B cell (primary cell): ENCODE data around the gene EFNA5. TPM values are rescaled to one million over a fixed set of nuclear protein-coding genes. Genes with fewer than 3 reads are reported as not detected.

ENCODE experiments used
- ATAC-seq: fragments of 200-7000 bp; cut with Tn5 transposase; one replicate; pipeline ENCODE4 v1.10.0; 2021; ENCODE audit warnings: low read depth, mild to moderate bottlenecking, moderate number of reproducible peaks, moderate library complexity
- CTCF ChIA-PET: fragments of 350-600 bp; sonication (Branson Sonifier 250); formaldehyde crosslinking; loops from one replicate; lab custom pipeline; 2021; ENCODE audit warnings: antibody characterized with exemption, inconsistent platforms; lab: Charles Lee
- POLR2A ChIA-PET: fragments of 350-600 bp; sonication (Branson Sonifier 250); formaldehyde crosslinking; loops from one replicate; lab custom pipeline; 2021; ENCODE audit warnings: antibody characterized with exemption; lab: Charles Lee
- DNase-seq: peaks from one replicate; pipeline ENCODE4 v3.0.0; 2013
- H2AFZ ChIP-seq: 2 replicates; pipeline ENCODE4 v1.6.1; 2012; ENCODE audit warnings: mild to moderate bottlenecking, low read depth, low read length; ENCODE audit not compliant: insufficient read depth, poor library complexity, severe bottlenecking
- H3K27ac ChIP-seq, 2 donors: 1 replicate in 1 of 2; 2 replicates in 1 of 2; pipeline ENCODE4 v1.5.1; 2012 to 2013; ENCODE audit warnings: low read length in 2 of 2, mild to moderate bottlenecking in 2 of 2, moderate library complexity in 1 of 2
- H3K27me3 ChIP-seq, 4 experiments: fragments of 200-600 bp in 1 of 4; sonication (generic) in 1 of 4; replicated peaks in 1 of 4; 1 replicate in 2 of 4; 2 replicates in 2 of 4; pipeline versions ENCODE4 v1.6.1 to v1.7.0; 2013 to 2016; ENCODE audit warnings: low read length in 3 of 4, mild to moderate bottlenecking in 2 of 4, mixed read lengths in 1 of 4, moderate library complexity in 1 of 4; ENCODE audit not compliant: insufficient read depth in 4 of 4, control insufficient read depth in 3 of 4; ENCODE audit errors: control extremely low read depth in 1 of 4
- H3K36me3 ChIP-seq, 2 experiments: replicated peaks in 1 of 2; 1 replicate in 1 of 2; 2 replicates in 1 of 2; pipeline versions ENCODE4 v1.6.1 to v1.7.1; 2013; ENCODE audit warnings: low read length in 1 of 2; ENCODE audit not compliant: insufficient read depth in 2 of 2, control insufficient read depth in 1 of 2; ENCODE audit errors: control extremely low read depth in 1 of 2, extremely low read depth in 1 of 2
- H3K4me1 ChIP-seq, 2 donors: fragments of 200-600 bp in 1 of 2; sonication (generic) in 1 of 2; 1 replicate in 1 of 2; 2 replicates in 1 of 2; pipeline versions ENCODE4 v1.5.1 to v1.6.1; 2013 to 2017; ENCODE audit warnings: low read length in 2 of 2; ENCODE audit not compliant: control insufficient read depth in 2 of 2, insufficient read depth in 2 of 2
- H3K4me2 ChIP-seq: replicated peaks from 2 replicates; pipeline ENCODE3; 2012; ENCODE audit warnings: mild to moderate bottlenecking, low read depth, low read length; ENCODE audit not compliant: poor library complexity, severe bottlenecking
- H3K4me3 ChIP-seq, 5 experiments: fragments of 200-600 bp in 1 of 5; sonication (generic) in 1 of 5; 1 replicate in 3 of 5; 2 replicates in 2 of 5; pipeline versions ENCODE4 v1.5.1 to v1.7.0; 2011 to 2016; ENCODE audit warnings: low read length in 4 of 5, mild to moderate bottlenecking in 4 of 5, low read depth in 2 of 5, control low read depth in 1 of 5, moderate library complexity in 1 of 5; ENCODE audit not compliant: insufficient read depth in 1 of 5; ENCODE audit errors: control extremely low read depth in 1 of 5, extremely low read depth in 1 of 5
- H3K79me2 ChIP-seq: fragments of 200-600 bp; sonication (generic); one replicate; pipeline ENCODE4 v1.6.0; 2016; ENCODE audit warnings: low read length; ENCODE audit not compliant: control insufficient read depth, insufficient read depth
- H3K9ac ChIP-seq: fragments of 200-600 bp; sonication (generic); 2 replicates; pipeline ENCODE4 v1.6.1; 2017; ENCODE audit warnings: mild to moderate bottlenecking, low read length, moderate library complexity
- H3K9me3 ChIP-seq, 3 donors: one replicate each; pipeline versions ENCODE4 v1.6.1 to v1.7.1; 2013; ENCODE audit warnings: low read length in 2 of 3; ENCODE audit not compliant: control insufficient read depth in 2 of 3, insufficient read depth in 1 of 3; ENCODE audit errors: control extremely low read depth in 1 of 3
- H4K20me1 ChIP-seq: 2 replicates; pipeline ENCODE4 v1.6.0; 2012; ENCODE audit warnings: mild to moderate bottlenecking, low read length; ENCODE audit not compliant: insufficient read depth, control insufficient read depth, poor library complexity, severe bottlenecking
- H3K27ac Mint-ChIP-seq: one replicate; pipeline ENCODE4 v1.8.0; 2021; ENCODE audit warnings: mixed read lengths
- H3K27me3 Mint-ChIP-seq: one replicate; pipeline ENCODE4 v1.8.0; 2021; ENCODE audit warnings: mixed read lengths
- H3K4me1 Mint-ChIP-seq: one replicate; pipeline ENCODE4 v1.8.0; 2021; ENCODE audit warnings: mixed read lengths
- H3K4me3 Mint-ChIP-seq: one replicate; pipeline ENCODE4 v1.8.0; 2021; ENCODE audit warnings: mixed read lengths
- H3K9me3 Mint-ChIP-seq: one replicate; pipeline ENCODE4 v1.8.0; 2022; ENCODE audit warnings: mixed read lengths; ENCODE audit not compliant: insufficient read depth
- CTCF ChIP-seq: fragments of 200-600 bp; IDR thresholded peaks from one replicate; pipeline ENCODE4 v1.8.0; 2022; ENCODE audit warnings: antibody characterized with exemption, mild to moderate bottlenecking
- EZH2 ChIP-seq: IDR thresholded peaks from 2 replicates; pipeline ENCODE4 v1.6.1; 2012; ENCODE audit warnings: borderline replicate concordance, low read depth, mild to moderate bottlenecking, moderate library complexity, low read length; ENCODE audit not compliant: insufficient read depth, poor library complexity, severe bottlenecking
- WGBS: methylation state at CpG from one replicate; pipeline ENCODE4 v1.1.5; 2013; ENCODE audit warnings: missing lambda C conversion rate; ENCODE audit not compliant: insufficient coverage; 5-methylcytosine and 5-hydroxymethylcytosine counted together
- intact Hi-C: fragments of 100-400 bp; cut with micrococcal nuclease; formaldehyde crosslinking; loops from one replicate; pipeline ENCODE4 v1.10.0; 2022
- polyA plus RNA-seq: library from polyadenylated mRNA; depleted of rRNA; stranded (reverse); fragments of >200 nt; gene quantifications from 2 replicates; pipeline ENCODE4 v1.2.3, GENCODE V29; 2012
- total RNA-seq, 2 donors: library from RNA; stranded (reverse); fragments of 120-200 nt in 1 of 2; gene quantifications; 1 replicate in 1 of 2; 2 replicates in 1 of 2; pipeline versions ENCODE4 v1.2.3 to v1.2.4, GENCODE V29; 2013 to 2022

EFNA5 gene
- total and polyA plus RNA-seq, 2 donors (not counting 1 experiment from before 2014, with no cell fraction given), result not detected

- Histone ChIP-seq H3K27ac (no peak overlapping the region), H3K4me3 (no peak overlapping the region), H2AFZ (no peak overlapping the region), H3K27me3 (no peaks in the 10 kb centered on the region), H3K36me3 (no peaks in the 10 kb centered on the region), H3K4me2 (no peak overlapping the region), H4K20me1 (no peaks in the 10 kb centered on the region), H3K9me3 (no peaks in the 10 kb centered on the region), H3K79me2 (no peaks in the 10 kb centered on the region), H3K9ac (no peak overlapping the region), H3K4me1 (no peaks in the 10 kb centered on the region)
- H3K27ac Mint-ChIP-seq, result no peak overlapping the region
- H3K4me3 Mint-ChIP-seq, result no peak overlapping the region
- no peak for TF ChIP-seq EZH2
- TF ChIP-seq CTCF, result no peak
- H3K4me1 Mint-ChIP-seq, result no peaks in the 10 kb centered on the region
- no peaks in the 10 kb centered on the region for H3K9me3 Mint-ChIP-seq
- POLR2A ChIA-PET, result no interaction called here
- WGBS, result no CpG with 5 or more reads among the region's 2 CpGs
- CTCF ChIA-PET, result no interaction called here
- ATAC-seq (no peak), DNase-seq (no peak)
- intact Hi-C loops, result no loop called here
- H3K27me3 Mint-ChIP-seq, result no peaks in the 10 kb centered on the region
These were observed 40.6 kb downstream of the EFNA5 start for GRCh38 chr5:107630184-107630583.

GRCh38 chr5:107624235-107624634, 46.5 kb downstream of the EFNA5 start:
- ChIA-PET POLR2A (no interaction called here), CTCF (no interaction called here)
- Histone ChIP-seq H3K4me3 (no peak overlapping the region), H3K4me2 (no peak overlapping the region), H3K27ac (no peak overlapping the region), H4K20me1 (no peaks in the 10 kb centered on the region), H3K9ac (no peak overlapping the region), H3K4me1 (no peaks in the 10 kb centered on the region), H3K79me2 (no peaks in the 10 kb centered on the region), H3K27me3 (no peaks in the 10 kb centered on the region), H3K36me3 (no peaks in the 10 kb centered on the region), H3K9me3 (no peaks in the 10 kb centered on the region), H2AFZ (no peak overlapping the region)
- TF ChIP-seq EZH2 (no peak), CTCF (no peak)
- no peak overlapping the region for H3K27ac Mint-ChIP-seq
- no peaks in the 10 kb centered on the region for H3K9me3 Mint-ChIP-seq
- H3K4me1 Mint-ChIP-seq, result no peaks in the 10 kb centered on the region
- ATAC-seq, result no peak
- H3K27me3 Mint-ChIP-seq, result no peaks in the 10 kb centered on the region
- intact Hi-C loops, result no loop called here
- DNase-seq, result no peak
- no peak overlapping the region for H3K4me3 Mint-ChIP-seq
- WGBS, result no CpG with 5 or more reads among the region's 1 CpG
